Liver (tissue), 9 donors: ENCODE measurements around the gene FAM210A. TPM values are rescaled to one million over a fixed set of nuclear protein-coding genes. Genes with fewer than 3 reads are reported as not detected.

Experiments used
- DNase-seq: peaks from one replicate; pipeline ENCODE4 v3.0.0-alpha.2; 2017; ENCODE audit warnings: low spot score
- H3K27ac ChIP-seq, 2 donors: one replicate each; pipeline ENCODE4 v1.7.0; 2013; ENCODE audit warnings: inconsistent platforms in 2 of 2, low read length in 2 of 2, control low read depth in 1 of 2, low read depth in 1 of 2, mild to moderate bottlenecking in 1 of 2
- H3K27me3 ChIP-seq, 4 donors: one replicate each; pipeline versions ENCODE4 v1.6.1 to v1.7.0; 2013; ENCODE audit warnings: low read length in 3 of 4, inconsistent platforms in 1 of 4, mild to moderate bottlenecking in 1 of 4, moderate library complexity in 1 of 4; ENCODE audit not compliant: control insufficient read depth in 4 of 4, insufficient read depth in 4 of 4
- H3K36me3 ChIP-seq, 4 donors: one replicate each; pipeline versions ENCODE4 v1.6.1 to v1.7.0; 2013; ENCODE audit warnings: low read length in 3 of 4, mild to moderate bottlenecking in 3 of 4, low read depth in 1 of 4, moderate library complexity in 1 of 4; ENCODE audit not compliant: control insufficient read depth in 4 of 4, insufficient read depth in 3 of 4
- H3K4me1 ChIP-seq, 4 donors: one replicate each; pipeline versions ENCODE4 v1.6.1 to v1.7.0; 2013; ENCODE audit warnings: low read length in 3 of 4, mild to moderate bottlenecking in 3 of 4, moderate library complexity in 1 of 4; ENCODE audit not compliant: control insufficient read depth in 4 of 4, insufficient read depth in 4 of 4
- H3K4me3 ChIP-seq, 3 donors: one replicate each; pipeline versions ENCODE4 v1.6.1 to v1.7.0; 2013; ENCODE audit warnings: low read length in 3 of 3, control low read depth in 1 of 3, low read depth in 1 of 3, mild to moderate bottlenecking in 1 of 3
- H3K9ac ChIP-seq, 2 donors: one replicate each; pipeline ENCODE4 v1.7.0; 2013; ENCODE audit warnings: low read length in 2 of 2, mild to moderate bottlenecking in 2 of 2, moderate library complexity in 2 of 2, control low read depth in 1 of 2, low read depth in 1 of 2
- H3K9me3 ChIP-seq, 4 donors: one replicate each; pipeline versions ENCODE4 v1.6.1 to v1.7.0; 2013; ENCODE audit warnings: low read length in 3 of 4; ENCODE audit not compliant: control insufficient read depth in 4 of 4
- ATF3 ChIP-seq: IDR thresholded peaks from 2 replicates; pipeline ENCODE4 v1.6.1; 2016; ENCODE audit warnings: antibody characterized with exemption
- CTCF ChIP-seq: fragments of 150-350 bp; IDR thresholded peaks from 2 replicates; pipeline ENCODE4 v1.5.1; 2017; ENCODE audit warnings: improper control_type of control experiment, low read depth, low read length; ENCODE audit not compliant: missing input control
- EGR1 ChIP-seq, 2 donors: IDR thresholded peaks; 2 replicates each; pipeline ENCODE4 v1.6.1; 2016 to 2018; ENCODE audit warnings: antibody characterized with exemption in 2 of 2, low read depth in 2 of 2
- GABPA ChIP-seq, 2 donors: IDR thresholded peaks in 1 of 2; conservative IDR thresholded peaks in 1 of 2; 2 replicates each; pipeline ENCODE4 v1.6.1; 2016; ENCODE audit warnings: antibody characterized with exemption in 2 of 2, mild to moderate bottlenecking in 1 of 2, moderate library complexity in 1 of 2
- HNF4A ChIP-seq, 2 donors: conservative IDR thresholded peaks; 2 replicates each; pipeline ENCODE4 v1.6.1; 2016; ENCODE audit warnings: antibody characterized with exemption in 2 of 2, mild to moderate bottlenecking in 2 of 2
- JUND ChIP-seq, 2 donors: IDR thresholded peaks; 2 replicates each; pipeline ENCODE4 v1.6.1; 2016; ENCODE audit warnings: antibody characterized with exemption in 2 of 2
- REST ChIP-seq: IDR thresholded peaks from 2 replicates; pipeline ENCODE4 v1.6.1; 2016; ENCODE audit warnings: antibody characterized with exemption, mild to moderate bottlenecking
- RXRA ChIP-seq, 2 donors: IDR thresholded peaks; 2 replicates each; pipeline ENCODE4 v1.6.1; 2017 to 2018; ENCODE audit warnings: antibody characterized with exemption in 2 of 2, mild to moderate bottlenecking in 1 of 2
- TAF1 ChIP-seq: conservative IDR thresholded peaks from 2 replicates; pipeline ENCODE4 v1.6.1; 2016; ENCODE audit warnings: antibody characterized with exemption, mild to moderate bottlenecking
- YY1 ChIP-seq: IDR thresholded peaks from 2 replicates; pipeline ENCODE4 v1.6.1; 2016; ENCODE audit warnings: antibody characterized with exemption, mild to moderate bottlenecking
- WGBS: extraction: QIAGEN DNeasy Blood & Tissue Kit; methylation state at CpG from one replicate; pipeline ENCODE4 v1.1.7; 2013; 5-methylcytosine and 5-hydroxymethylcytosine counted together
- polyA plus RNA-seq, 2 donors: library from polyadenylated mRNA; stranded (reverse) in 1 of 2; unstranded in 1 of 2; fragments of 200-250 nt in 1 of 2; fragments of >200 nt in 1 of 2; fragmentation: Nextera tagmentation in 1 of 2; extraction: Ambion mirVana in 1 of 2; gene quantifications; one replicate each; pipeline versions ENCODE4 v1.2.1 to v1.2.3, GENCODE V29; 2013 to 2015
- total RNA-seq, 2 donors: library from RNA; depleted of rRNA; stranded (reverse); fragments of >200 nt; gene quantifications; one replicate each; pipeline ENCODE4 v1.2.3, GENCODE V29; 2014
- TF ChIP-seq, protein P1 (sequence below): IDR thresholded peaks from 2 replicates; pipeline ENCODE4 v1.6.1; 2016; ENCODE audit warnings: antibody characterized with exemption
- TF ChIP-seq, protein P2 (sequence below): IDR thresholded peaks from 2 replicates; pipeline ENCODE4 v1.6.1; 2016; ENCODE audit warnings: antibody characterized with exemption
- donor health status: healthy.
- donor health status: healthy.
- donor health status: healthy.
- donor health status: healthy.
- donor health status: healthy.

FAM210A gene, protein sequence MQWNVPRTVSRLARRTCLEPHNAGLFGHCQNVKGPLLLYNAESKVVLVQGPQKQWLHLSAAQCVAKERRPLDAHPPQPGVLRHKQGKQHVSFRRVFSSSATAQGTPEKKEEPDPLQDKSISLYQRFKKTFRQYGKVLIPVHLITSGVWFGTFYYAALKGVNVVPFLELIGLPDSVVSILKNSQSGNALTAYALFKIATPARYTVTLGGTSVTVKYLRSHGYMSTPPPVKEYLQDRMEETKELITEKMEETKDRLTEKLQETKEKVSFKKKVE
- total RNA-seq (10 to 100 TPM; 12.3 to 18.3 TPM), polyA plus RNA-seq (10 to 100 TPM; 10.5 to 12.8 TPM)

- Histone ChIP-seq H3K9me3 (no peaks in the 10 kb centered on the region), H3K27ac (peak within 1 kb of the TSS; percentile 84 to 99), H3K36me3 (no peaks in the 10 kb centered on the region), H3K27me3 (no peaks in the 10 kb centered on the region), H3K9ac (peak within 1 kb of the TSS; percentile 85 to 88), H3K4me3 (peak within 1 kb of the TSS; percentile 85 to 96 (median 89)), H3K4me1 (peaks cover 0 to 19% (median 12%) of the 10 kb centered on the region in 4 donors)
- under 1% methylated on average over 76 of the region's 76 CpGs for WGBS
- TF ChIP-seq RXRA (IDR thresholded peaks at IDR 0.05) (peak in 1 of 2 donors; percentile 33), YY1 (peak; percentile 48), HNF4A (conservative IDR thresholded peaks at IDR 0.05) (no peak), REST (peak; percentile 41), TAF1 (peak; percentile 66), GABPA (IDR thresholded peaks at IDR 0.05 in 1 of 2, conservative IDR thresholded peaks at IDR 0.05 in 1 of 2) (peak; percentile 86 to 98), CTCF (no peak), ATF3 (no peak), EGR1 (IDR thresholded peaks at IDR 0.05; ENCODE audit: low read depth in 2 of 2) (peak in 1 of 2 donors; percentile 48), JUND (IDR thresholded peaks at IDR 0.05) (no peak)
- TF ChIP-seq, protein P1, sequence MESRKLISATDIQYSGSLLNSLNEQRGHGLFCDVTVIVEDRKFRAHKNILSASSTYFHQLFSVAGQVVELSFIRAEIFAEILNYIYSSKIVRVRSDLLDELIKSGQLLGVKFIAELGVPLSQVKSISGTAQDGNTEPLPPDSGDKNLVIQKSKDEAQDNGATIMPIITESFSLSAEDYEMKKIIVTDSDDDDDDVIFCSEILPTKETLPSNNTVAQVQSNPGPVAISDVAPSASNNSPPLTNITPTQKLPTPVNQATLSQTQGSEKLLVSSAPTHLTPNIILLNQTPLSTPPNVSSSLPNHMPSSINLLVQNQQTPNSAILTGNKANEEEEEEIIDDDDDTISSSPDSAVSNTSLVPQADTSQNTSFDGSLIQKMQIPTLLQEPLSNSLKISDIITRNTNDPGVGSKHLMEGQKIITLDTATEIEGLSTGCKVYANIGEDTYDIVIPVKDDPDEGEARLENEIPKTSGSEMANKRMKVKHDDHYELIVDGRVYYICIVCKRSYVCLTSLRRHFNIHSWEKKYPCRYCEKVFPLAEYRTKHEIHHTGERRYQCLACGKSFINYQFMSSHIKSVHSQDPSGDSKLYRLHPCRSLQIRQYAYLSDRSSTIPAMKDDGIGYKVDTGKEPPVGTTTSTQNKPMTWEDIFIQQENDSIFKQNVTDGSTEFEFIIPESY = peak; percentile 70
- TF ChIP-seq, protein P2, sequence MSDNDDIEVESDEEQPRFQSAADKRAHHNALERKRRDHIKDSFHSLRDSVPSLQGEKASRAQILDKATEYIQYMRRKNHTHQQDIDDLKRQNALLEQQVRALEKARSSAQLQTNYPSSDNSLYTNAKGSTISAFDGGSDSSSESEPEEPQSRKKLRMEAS = peak; percentile 96
- DNase-seq = peak; percentile 93
These were observed at the start of gene FAM210A, which contains the start of gene RNMT for GRCh38 chr18:13726232-13726971. Gene FAM210A, minus strand, starts transcription at chr18:13726558. Its CDS starts 44,481 bp downstream, at chr18:13682077. Gene RNMT, plus strand, starts transcription at chr18:13726673. Its CDS starts 4,845 bp downstream, at chr18:13731518.
